ENCODE measurements around the gene PRPF19.

PRPF19 gene

DNA sequence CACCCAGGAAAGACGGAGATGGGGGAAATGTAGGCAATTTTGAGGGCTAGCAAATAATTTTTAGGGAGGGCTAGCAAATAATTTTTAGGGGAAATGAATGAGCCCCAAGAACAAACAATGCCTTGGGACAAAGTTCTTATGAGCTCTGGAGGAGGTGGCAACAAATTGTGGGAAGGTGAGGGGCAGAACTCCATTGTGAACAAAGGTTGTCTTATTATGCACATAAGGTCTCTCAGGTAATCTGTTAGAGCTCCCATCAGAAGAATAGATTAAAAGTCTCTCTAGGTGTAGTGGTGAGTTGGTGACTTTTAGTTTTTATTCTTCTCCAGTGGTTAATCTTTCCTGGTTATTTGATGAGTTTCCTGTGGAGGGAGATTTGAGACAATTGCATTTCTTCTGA is 2.4 kb upstream of the PRPF19 start:
- DNase-seq (ENCODE audit: extremely low spot score) = no peak
- TF ChIP-seq CTCF (IDR thresholded peaks at IDR 0.05; ENCODE audit: control extremely low read depth, extremely low read depth, low read depth, missing control alignments) = no peak
- ChIA-PET CTCF (interaction anchor here (3.5 kb wide), 1 partner anchor 10 kb away, joined by 18 read pairs; no protein-coding TSS in a partner anchor), POLR2A (no interaction called here)

DNA sequence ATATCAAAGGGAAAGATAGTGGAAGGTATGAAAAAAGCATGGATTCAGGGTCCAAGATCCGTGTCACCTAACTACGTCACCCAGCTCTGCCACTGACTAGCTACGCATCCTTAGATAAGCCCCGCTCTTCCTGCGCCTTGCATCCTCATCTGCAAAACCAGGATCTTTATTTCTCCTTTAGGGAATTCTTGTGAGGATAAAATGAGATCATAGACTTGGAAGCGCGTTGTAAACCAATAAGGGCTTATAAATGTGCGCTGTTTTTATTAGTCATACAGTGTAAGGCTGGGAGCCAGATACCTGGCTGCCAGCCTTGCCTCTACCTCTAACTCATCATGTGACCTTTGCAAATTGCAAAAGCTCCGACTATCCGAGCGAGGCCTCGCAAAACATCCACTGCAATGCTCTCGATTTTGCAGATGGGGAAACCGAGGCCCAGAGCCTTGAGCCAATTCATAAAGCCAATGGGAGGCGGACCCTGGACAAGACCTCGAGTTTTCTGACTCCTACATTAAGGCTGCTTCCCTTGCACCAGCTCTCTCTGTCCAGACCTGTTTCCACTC is 753 bp downstream of the PRPF19 start:
- CTCF ChIA-PET = interaction anchor here (0.8 to 14.0 kb wide), 10 partner anchors 9 to 142 kb away, joined by 3 to 157 read pairs (median 16); partner anchors contain the start of genes PTGDR2 and TMEM109
- POLR2A ChIA-PET = interaction anchor here (0.6 kb wide), 1 partner anchor 45 kb away, joined by 4 read pairs; no protein-coding TSS in a partner anchor
- TF ChIP-seq CTCF (IDR thresholded peaks at IDR 0.05; ENCODE audit: control extremely low read depth, extremely low read depth, low read depth, missing control alignments) = no peak

DNA sequence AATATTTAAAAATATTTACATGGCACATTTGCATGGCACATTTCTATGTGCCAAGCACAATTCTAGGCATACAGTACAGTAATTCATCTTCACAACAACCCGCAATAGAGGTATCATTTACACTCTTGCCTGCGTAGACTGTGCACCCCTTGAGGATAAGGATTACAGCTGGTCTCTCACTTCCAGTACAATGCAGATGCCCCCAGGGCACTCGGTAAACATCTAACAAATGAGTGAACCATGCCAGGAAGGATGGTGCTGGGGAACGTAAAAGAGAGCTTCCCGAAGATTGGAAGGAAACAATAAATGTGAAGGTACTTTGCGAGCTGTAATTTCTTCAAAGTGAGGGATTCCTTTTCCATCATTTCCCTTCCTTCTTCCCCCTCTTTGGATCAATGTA is 1.3 kb downstream of the PRPF19 start:
- CTCF ChIA-PET = interaction anchor here (0.8 to 14.0 kb wide), 10 partner anchors 9 to 142 kb away, joined by 3 to 157 read pairs (median 16); partner anchors contain the start of genes PTGDR2 and TMEM109
- DNase-seq (ENCODE audit: extremely low spot score) = no peak
- POLR2A ChIA-PET = interaction anchor here (0.6 to 0.8 kb wide), 3 partner anchors 9 to 391 kb away, joined by 3 to 5 read pairs (median 4); partner anchors contain the start of gene TMEM109
- TF ChIP-seq CTCF (IDR thresholded peaks at IDR 0.05; ENCODE audit: control extremely low read depth, extremely low read depth, low read depth, missing control alignments) = no peak

More for the DNA sequence above, 753 bp downstream of the PRPF19 start:
- DNase-seq (ENCODE audit: extremely low spot score) = no peak

- POLR2A ChIA-PET = no interaction called here
- no peak for DNase-seq (ENCODE audit: extremely low spot score)
- TF ChIP-seq CTCF (IDR thresholded peaks at IDR 0.05; ENCODE audit: control extremely low read depth, extremely low read depth, low read depth, missing control alignments) = no peak
- CTCF ChIA-PET = interaction anchor here (1.8 to 14.0 kb wide), 7 partner anchors 13 to 139 kb away, joined by 5 to 157 read pairs (median 33); partner anchors contain the start of gene TMEM109
These were observed 3.8 kb downstream of the PRPF19 start for GRCh38 chr11:60902625-60903024.

DNA sequence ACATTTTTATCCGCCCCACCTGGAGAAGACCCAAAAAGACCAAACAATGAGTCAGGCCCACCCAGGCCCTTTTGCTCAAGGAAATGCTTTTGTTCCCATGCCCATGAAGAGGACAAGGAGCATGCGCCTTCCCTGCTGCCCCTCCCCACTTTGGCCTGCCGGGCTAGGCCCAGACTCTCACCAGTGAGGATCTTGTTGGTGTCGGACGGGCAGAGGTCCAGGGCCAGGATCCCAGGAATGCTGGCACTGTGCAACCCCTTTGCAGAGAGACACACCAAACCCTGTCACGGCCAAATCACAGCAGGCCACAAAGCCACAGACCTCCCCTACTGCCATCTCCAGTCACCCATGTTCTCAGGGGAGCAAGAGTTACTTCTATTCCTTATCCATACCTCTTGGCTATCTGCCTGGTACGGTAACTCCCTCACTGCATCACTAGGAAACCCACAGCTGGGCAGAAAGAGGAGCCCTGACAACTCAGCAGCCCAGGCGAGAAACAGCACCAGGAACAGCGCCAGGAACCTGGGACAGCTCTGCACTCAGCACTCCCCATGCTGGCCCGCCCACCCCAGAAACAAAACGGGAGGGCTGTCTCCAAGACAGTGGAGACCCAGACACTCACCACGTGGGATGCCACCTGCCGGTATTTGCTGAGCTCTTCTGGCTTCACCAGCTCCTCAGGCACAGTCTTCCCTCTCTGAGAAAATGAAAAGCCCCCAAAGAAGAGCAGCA is 5.5 kb downstream of the PRPF19 start:
- ChIA-PET CTCF (interaction anchor here (1.0 to 14.0 kb wide), 18 partner anchors 11 to 635 kb away, joined by 3 to 157 read pairs (median 8); partner anchors contain the start of genes TMEM109 and ZP1), POLR2A (interaction anchor here (1.1 kb wide), 1 partner anchor 13 kb away, joined by 3 read pairs; the partner anchor contains the start of gene TMEM109)
- DNase-seq (ENCODE audit: extremely low spot score) = no peak
- no peak for TF ChIP-seq CTCF (IDR thresholded peaks at IDR 0.05; ENCODE audit: control extremely low read depth, extremely low read depth, low read depth, missing control alignments)

- DNase-seq (ENCODE audit: extremely low spot score) = no peak
- TF ChIP-seq CTCF (IDR thresholded peaks at IDR 0.05; ENCODE audit: control extremely low read depth, extremely low read depth, low read depth, missing control alignments) = no peak
- ChIA-PET CTCF (interaction anchor here (0.6 to 14.0 kb wide), 46 partner anchors 8 to 635 kb away, joined by 3 to 157 read pairs (median 5); partner anchors contain the start of genes TMEM109 and ZP1), POLR2A (no interaction called here)
These were observed 6.4 kb downstream of the PRPF19 start for GRCh38 chr11:60899977-60900376.

All from GM10248 (cell line).